Peyer's patch (tissue), 4 donors: ENCODE results near the gene KRT77.

ENCODE experiments used
- CTCF ChIP-seq, 6 experiments: fragments of 450-650 bp in 4 of 6; fragments of 200-600 bp in 2 of 6; sonication (generic) in 1 of 6; IDR thresholded peaks; one replicate each; pipeline ENCODE4 v1.5.1; 2017 to 2019; ENCODE audit warnings: antibody characterized with exemption in 6 of 6, mild to moderate bottlenecking in 3 of 6, moderate library complexity in 1 of 6
- POLR2A ChIP-seq, 2 donors: fragments of 450-650 bp; IDR thresholded peaks; one replicate each; pipeline ENCODE4 v1.5.1; 2017; ENCODE audit warnings: antibody characterized with exemption in 2 of 2, mild to moderate bottlenecking in 2 of 2, moderate library complexity in 2 of 2

GRCh38 chr12:52704464-52704863 is 1.1 kb upstream of the KRT77 start:
- TF ChIP-seq CTCF (IDR thresholded peaks at IDR 0.05) (no peak), POLR2A (IDR thresholded peaks at IDR 0.05) (no peak)
